ENCODE data around the gene ARHGAP6. TPM values are rescaled to one million over a fixed set of nuclear protein-coding genes. Genes with fewer than 3 reads are reported as not detected.
A peak's percentile ranks its signal among the peaks of the same experiment; 100 is the strongest.

ARHGAP6 gene
- total and polyA plus RNA-seq, 2 donors (not counting 3 experiments of a cell fraction or from before 2014, with no cell fraction given): 0.69 to 0.83 TPM

GRCh38 chrX:11461201-11462001, 204.3 kb downstream of the ARHGAP6 start:
- ChIA-PET CTCF (interaction anchor here (1.5 to 1.7 kb wide), 2 partner anchors 9 to 80 kb away, joined by 4 to 6 read pairs; no protein-coding TSS in a partner anchor), POLR2A (no interaction called here)
- DNase-seq (ENCODE audit: low read depth, low spot score) (peak; percentile 51), FAIRE-seq (no peak)
- Histone ChIP-seq H3K79me2 (ENCODE audit: control insufficient read depth, insufficient read depth, low read length) (no peaks in the 10 kb centered on the region), H3K4me3 (replicated peaks in 1 of 3; ENCODE audit: insufficient read depth in 1 of 3, low read depth in 1 of 3, low read length in 3 of 3) (no peak overlapping the region), H3K9me1 (replicated peaks; ENCODE audit: control insufficient read depth, extremely low read depth, insufficient read depth, low read length) (no peaks in the 10 kb centered on the region), H3K4me1 (ENCODE audit: control insufficient read depth, extremely low read depth, insufficient read depth, low read length) (peaks cover 3% of the 10 kb centered on the region), H3K9me3 (replicated peaks; ENCODE audit: control insufficient read depth, insufficient read depth, low read length) (no peaks in the 10 kb centered on the region), H3K36me3 (ENCODE audit: control insufficient read depth in 2 of 2, extremely low read depth in 1 of 2, insufficient read depth in 2 of 2, low read length in 2 of 2) (no peaks in the 10 kb centered on the region), H3K27ac (ENCODE audit: insufficient read depth, low read depth, low read length) (no peak overlapping the region), H3K4me2 (ENCODE audit: insufficient read depth, low read length) (no peak overlapping the region), H3K27me3 (ENCODE audit: control insufficient read depth in 2 of 2, insufficient read depth in 2 of 2, low read length in 2 of 2) (no peaks in the 10 kb centered on the region), H3K9ac (replicated peaks; ENCODE audit: extremely low read depth, insufficient read depth, low read length) (no peak overlapping the region), H4K20me1 (replicated peaks; ENCODE audit: control insufficient read depth, extremely low read depth, insufficient read depth, low read length) (no peaks in the 10 kb centered on the region), H2AFZ (ENCODE audit: low read depth, low read length) (no peak overlapping the region)
- intact Hi-C loops (cut with micrococcal nuclease) (no loop called here), dilution Hi-C loops (cut with MboI; ENCODE audit: extremely low pct_ligation_motif_present, low sequenced_read_pairs) (no loop called here)
- TF ChIP-seq JUN (IDR thresholded peaks at IDR 0.05; ENCODE audit: borderline replicate concordance, insufficient read depth, insufficient read length, low read depth): no peak
- TF ChIP-seq POLR2A (IDR thresholded peaks at IDR 0.05; ENCODE audit: low read depth, low read length): no peak
- no peak for TF ChIP-seq MYC (IDR thresholded peaks at IDR 0.05; ENCODE audit: low read depth, low read length)
- no peak for TF ChIP-seq GATA2 (IDR thresholded peaks at IDR 0.05; ENCODE audit: insufficient read depth, insufficient read length, low read depth, low read length)
- TF ChIP-seq POLR2AphosphoS5 (IDR thresholded peaks at IDR 0.05; ENCODE audit: insufficient read depth, low read depth, low read length): no peak
- TF ChIP-seq, protein P1, sequence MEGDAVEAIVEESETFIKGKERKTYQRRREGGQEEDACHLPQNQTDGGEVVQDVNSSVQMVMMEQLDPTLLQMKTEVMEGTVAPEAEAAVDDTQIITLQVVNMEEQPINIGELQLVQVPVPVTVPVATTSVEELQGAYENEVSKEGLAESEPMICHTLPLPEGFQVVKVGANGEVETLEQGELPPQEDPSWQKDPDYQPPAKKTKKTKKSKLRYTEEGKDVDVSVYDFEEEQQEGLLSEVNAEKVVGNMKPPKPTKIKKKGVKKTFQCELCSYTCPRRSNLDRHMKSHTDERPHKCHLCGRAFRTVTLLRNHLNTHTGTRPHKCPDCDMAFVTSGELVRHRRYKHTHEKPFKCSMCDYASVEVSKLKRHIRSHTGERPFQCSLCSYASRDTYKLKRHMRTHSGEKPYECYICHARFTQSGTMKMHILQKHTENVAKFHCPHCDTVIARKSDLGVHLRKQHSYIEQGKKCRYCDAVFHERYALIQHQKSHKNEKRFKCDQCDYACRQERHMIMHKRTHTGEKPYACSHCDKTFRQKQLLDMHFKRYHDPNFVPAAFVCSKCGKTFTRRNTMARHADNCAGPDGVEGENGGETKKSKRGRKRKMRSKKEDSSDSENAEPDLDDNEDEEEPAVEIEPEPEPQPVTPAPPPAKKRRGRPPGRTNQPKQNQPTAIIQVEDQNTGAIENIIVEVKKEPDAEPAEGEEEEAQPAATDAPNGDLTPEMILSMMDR (IDR thresholded peaks at IDR 0.05; ENCODE audit: extremely low read depth in 1 of 2, insufficient read depth in 1 of 2, low read depth in 1 of 2, low read length in 2 of 2): no peak
- TF ChIP-seq EZH2 (IDR thresholded peaks at IDR 0.05; ENCODE audit: borderline replicate concordance, low read depth, low read length, severe bottlenecking): no peak
- TF ChIP-seq, protein P2, sequence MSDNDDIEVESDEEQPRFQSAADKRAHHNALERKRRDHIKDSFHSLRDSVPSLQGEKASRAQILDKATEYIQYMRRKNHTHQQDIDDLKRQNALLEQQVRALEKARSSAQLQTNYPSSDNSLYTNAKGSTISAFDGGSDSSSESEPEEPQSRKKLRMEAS (IDR thresholded peaks at IDR 0.05; ENCODE audit: insufficient read depth, insufficient read length): no peak
- TF ChIP-seq FOS (IDR thresholded peaks at IDR 0.05; ENCODE audit: borderline replicate concordance, insufficient read depth, low read length): no peak
- BruUV-seq (replicated peaks): no TSS peak
